ENCODE data around the gene TMEM91.

DNA sequence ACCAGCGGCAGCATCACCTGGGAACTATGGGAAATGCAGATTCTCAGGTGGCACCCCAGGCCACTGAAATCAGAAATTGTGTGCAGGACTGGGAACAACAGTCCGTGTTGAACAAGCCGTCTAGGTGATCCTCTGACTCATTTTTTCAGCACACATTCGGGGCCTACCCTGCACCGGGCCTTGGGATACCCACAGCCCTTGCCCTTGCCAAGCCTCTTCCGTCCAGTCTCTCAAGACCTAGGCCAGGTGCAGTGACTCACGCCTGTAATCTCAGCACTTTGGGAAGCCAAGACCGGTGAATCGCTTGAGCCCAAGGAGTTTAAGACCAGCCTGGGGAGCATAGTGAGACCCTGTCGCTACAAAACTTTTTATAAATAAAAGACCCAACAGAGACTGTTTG is 40.9 kb upstream of the TMEM91 start:
- TF ChIP-seq, protein P1, sequence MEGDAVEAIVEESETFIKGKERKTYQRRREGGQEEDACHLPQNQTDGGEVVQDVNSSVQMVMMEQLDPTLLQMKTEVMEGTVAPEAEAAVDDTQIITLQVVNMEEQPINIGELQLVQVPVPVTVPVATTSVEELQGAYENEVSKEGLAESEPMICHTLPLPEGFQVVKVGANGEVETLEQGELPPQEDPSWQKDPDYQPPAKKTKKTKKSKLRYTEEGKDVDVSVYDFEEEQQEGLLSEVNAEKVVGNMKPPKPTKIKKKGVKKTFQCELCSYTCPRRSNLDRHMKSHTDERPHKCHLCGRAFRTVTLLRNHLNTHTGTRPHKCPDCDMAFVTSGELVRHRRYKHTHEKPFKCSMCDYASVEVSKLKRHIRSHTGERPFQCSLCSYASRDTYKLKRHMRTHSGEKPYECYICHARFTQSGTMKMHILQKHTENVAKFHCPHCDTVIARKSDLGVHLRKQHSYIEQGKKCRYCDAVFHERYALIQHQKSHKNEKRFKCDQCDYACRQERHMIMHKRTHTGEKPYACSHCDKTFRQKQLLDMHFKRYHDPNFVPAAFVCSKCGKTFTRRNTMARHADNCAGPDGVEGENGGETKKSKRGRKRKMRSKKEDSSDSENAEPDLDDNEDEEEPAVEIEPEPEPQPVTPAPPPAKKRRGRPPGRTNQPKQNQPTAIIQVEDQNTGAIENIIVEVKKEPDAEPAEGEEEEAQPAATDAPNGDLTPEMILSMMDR (conservative IDR thresholded peaks at IDR 0.05; ENCODE audit: low read depth, low read length) = no peak
- no peak for TF ChIP-seq POLR2A (IDR thresholded peaks at IDR 0.05; ENCODE audit: low read depth, low read length)
- TF ChIP-seq RAD21 (IDR thresholded peaks at IDR 0.05; ENCODE audit: low read length) = no peak
- TF ChIP-seq, protein P2, sequence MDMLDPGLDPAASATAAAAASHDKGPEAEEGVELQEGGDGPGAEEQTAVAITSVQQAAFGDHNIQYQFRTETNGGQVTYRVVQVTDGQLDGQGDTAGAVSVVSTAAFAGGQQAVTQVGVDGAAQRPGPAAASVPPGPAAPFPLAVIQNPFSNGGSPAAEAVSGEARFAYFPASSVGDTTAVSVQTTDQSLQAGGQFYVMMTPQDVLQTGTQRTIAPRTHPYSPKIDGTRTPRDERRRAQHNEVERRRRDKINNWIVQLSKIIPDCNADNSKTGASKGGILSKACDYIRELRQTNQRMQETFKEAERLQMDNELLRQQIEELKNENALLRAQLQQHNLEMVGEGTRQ (IDR thresholded peaks at IDR 0.05; ENCODE audit: low read depth, low read length) = no peak
- no peak for TF ChIP-seq RCOR1 (IDR thresholded peaks at IDR 0.05; ENCODE audit: insufficient replicate concordance, low read length)
- no peak for TF ChIP-seq MXI1 (IDR thresholded peaks at IDR 0.05; ENCODE audit: borderline replicate concordance, low read depth, low read length)
- no peak for TF ChIP-seq CEBPB (IDR thresholded peaks at IDR 0.05; ENCODE audit: low read depth, low read length)
- TF ChIP-seq, protein P3, sequence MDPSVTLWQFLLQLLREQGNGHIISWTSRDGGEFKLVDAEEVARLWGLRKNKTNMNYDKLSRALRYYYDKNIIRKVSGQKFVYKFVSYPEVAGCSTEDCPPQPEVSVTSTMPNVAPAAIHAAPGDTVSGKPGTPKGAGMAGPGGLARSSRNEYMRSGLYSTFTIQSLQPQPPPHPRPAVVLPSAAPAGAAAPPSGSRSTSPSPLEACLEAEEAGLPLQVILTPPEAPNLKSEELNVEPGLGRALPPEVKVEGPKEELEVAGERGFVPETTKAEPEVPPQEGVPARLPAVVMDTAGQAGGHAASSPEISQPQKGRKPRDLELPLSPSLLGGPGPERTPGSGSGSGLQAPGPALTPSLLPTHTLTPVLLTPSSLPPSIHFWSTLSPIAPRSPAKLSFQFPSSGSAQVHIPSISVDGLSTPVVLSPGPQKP (IDR thresholded peaks at IDR 0.05; ENCODE audit: borderline replicate concordance, low read depth, low read length) = no peak
- TF ChIP-seq SMC3 (IDR thresholded peaks at IDR 0.05; ENCODE audit: low read depth, low read length) = no peak
- TF ChIP-seq BHLHE40 (IDR thresholded peaks at IDR 0.05; ENCODE audit: low read depth, low read length) = no peak
- no peak for TF ChIP-seq RFX5 (IDR thresholded peaks at IDR 0.05; ENCODE audit: low read depth, low read length)
- no peak for TF ChIP-seq MAFK (IDR thresholded peaks at IDR 0.05; ENCODE audit: low read depth, low read length)
